ENCODE measurements around the gene NAGLU. TPM values are rescaled to one million over a fixed set of nuclear protein-coding genes. Genes with fewer than 3 reads are reported as not detected.
"Not testable (repeated sequence)": the region's sequence is repeated elsewhere in the genome, so short reads cannot be mapped to it uniquely, and the experiment has no call there.

Gene NAGLU
- total RNA-seq, 4 donors from 2014 or later: 56.7 to 140 (median 101) TPM

DNA sequence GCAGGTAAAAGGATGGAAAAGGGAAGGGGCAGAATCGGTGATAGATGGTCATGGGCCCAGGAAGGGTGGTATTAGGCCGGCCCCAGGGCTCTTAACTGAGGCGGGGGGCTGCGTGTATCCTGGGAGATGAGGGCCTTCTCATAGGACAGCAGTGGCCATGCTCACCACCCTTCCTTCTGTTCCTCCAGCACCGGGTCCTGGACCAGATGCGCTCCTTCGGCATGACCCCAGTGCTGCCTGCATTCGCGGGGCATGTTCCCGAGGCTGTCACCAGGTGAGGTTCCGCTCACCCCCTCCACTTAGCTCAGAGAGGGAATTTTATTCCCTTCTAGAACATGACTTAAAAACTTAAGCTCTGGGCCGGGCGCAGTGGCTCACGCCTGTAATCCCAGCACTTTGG, 2.4 kb downstream of the NAGLU start:
- TF ChIP-seq, protein P1, sequence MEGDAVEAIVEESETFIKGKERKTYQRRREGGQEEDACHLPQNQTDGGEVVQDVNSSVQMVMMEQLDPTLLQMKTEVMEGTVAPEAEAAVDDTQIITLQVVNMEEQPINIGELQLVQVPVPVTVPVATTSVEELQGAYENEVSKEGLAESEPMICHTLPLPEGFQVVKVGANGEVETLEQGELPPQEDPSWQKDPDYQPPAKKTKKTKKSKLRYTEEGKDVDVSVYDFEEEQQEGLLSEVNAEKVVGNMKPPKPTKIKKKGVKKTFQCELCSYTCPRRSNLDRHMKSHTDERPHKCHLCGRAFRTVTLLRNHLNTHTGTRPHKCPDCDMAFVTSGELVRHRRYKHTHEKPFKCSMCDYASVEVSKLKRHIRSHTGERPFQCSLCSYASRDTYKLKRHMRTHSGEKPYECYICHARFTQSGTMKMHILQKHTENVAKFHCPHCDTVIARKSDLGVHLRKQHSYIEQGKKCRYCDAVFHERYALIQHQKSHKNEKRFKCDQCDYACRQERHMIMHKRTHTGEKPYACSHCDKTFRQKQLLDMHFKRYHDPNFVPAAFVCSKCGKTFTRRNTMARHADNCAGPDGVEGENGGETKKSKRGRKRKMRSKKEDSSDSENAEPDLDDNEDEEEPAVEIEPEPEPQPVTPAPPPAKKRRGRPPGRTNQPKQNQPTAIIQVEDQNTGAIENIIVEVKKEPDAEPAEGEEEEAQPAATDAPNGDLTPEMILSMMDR (IDR thresholded peaks at IDR 0.05): no peak
- TF ChIP-seq POLR2A (IDR thresholded peaks at IDR 0.05): no peak
- 96 to 98% methylated on average over 14 of the region's 14 CpGs for WGBS, 2 donors

DNA sequence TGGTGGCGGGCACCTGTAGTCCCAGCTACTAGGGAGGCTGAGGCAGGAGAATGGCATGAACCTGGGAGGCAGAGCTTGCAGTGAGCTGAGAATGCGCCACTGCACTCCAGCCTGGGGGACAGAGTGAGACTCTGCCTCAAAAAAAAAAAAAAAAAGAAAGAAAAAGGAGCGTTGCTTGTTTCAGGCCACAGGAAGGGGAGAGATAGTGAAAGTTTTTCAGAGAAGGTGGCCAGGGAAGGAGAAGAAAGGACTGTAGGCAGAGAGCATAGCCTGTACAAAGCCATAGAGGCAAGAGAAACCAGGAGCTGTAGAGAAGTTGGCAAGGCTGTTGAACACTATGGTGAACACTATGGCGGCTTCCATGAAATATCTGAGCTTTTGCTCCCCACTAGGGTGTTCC, 4.5 kb downstream of the NAGLU start:
- H3K9me3 ChIP-seq; intact Hi-C loops (cut with DNase I); DNase-seq; H3K27ac ChIP-seq; H3K27me3 ChIP-seq; H3K4me3 ChIP-seq (replicated peaks in 1 of 3): not testable (repeated sequence)
- Histone ChIP-seq H3K4me1 (peaks cover 8 to 11% of the 10 kb centered on the region in 2 donors), H3K36me3 (peaks cover 21 to 30% of the 10 kb centered on the region in 2 donors)
- WGBS, 2 donors: 94 to 97% methylated on average over 4 of the region's 4 CpGs

More for the DNA sequence above, 2.4 kb downstream of the NAGLU start:
- no peaks in the 10 kb centered on the region for H3K9me3 ChIP-seq
- no peak overlapping the region for H3K27ac ChIP-seq
- DNase-seq: no peak
- H3K4me1 ChIP-seq: peaks cover 8 to 19% of the 10 kb centered on the region in 2 donors
- no peaks in the 10 kb centered on the region for H3K27me3 ChIP-seq
- H3K4me3 ChIP-seq (replicated peaks in 1 of 3): no peak overlapping the region
- intact Hi-C loops (cut with DNase I): no loop called here
- peaks cover 19 to 21% of the 10 kb centered on the region in 2 donors for H3K36me3 ChIP-seq

DNA sequence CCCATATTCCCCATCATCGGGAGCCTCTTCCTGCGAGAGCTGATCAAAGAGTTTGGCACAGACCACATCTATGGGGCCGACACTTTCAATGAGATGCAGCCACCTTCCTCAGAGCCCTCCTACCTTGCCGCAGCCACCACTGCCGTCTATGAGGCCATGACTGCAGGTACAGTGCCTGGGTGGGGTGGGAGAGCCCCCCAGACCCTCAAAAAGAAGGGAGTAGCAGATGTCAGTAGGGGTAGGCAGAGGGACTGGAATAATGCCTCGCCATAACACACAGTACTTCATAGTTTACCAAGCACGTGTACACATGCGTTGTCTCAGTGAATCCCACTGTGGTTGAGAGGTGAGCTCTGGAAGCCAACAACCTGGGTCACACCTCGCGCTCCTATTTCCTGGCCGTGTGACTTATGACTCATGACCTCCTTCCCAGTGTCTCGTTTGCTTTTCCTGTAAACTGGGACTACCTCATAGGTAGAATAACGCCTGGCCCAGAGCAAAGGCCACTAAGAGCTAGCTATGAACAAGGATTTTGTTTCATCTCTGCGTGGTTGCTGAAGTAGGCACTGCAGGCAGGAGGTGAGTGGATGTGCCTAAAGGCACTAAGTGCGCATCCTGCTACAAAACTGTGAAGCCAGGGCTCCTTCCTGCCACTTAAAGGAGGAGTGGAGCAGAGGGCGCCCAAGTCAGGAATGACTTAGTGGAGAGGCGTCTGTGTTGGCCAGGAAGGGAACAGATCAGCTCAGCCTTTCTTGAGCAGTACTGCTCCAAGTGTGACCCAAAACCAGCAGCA, 5.2 kb downstream of the NAGLU start:
- intact Hi-C loops (cut with DNase I): no loop called here
- no peak for TF ChIP-seq POLR2A (IDR thresholded peaks at IDR 0.05)
- TF ChIP-seq, protein P1 (IDR thresholded peaks at IDR 0.05): no peak
- no peaks in the 10 kb centered on the region for H3K9me3 ChIP-seq
- H3K4me1 ChIP-seq: peaks cover 8 to 9% of the 10 kb centered on the region in 2 donors
- no peak overlapping the region for H3K4me3 ChIP-seq (replicated peaks in 1 of 3)
- no peaks in the 10 kb centered on the region for H3K27me3 ChIP-seq
- H3K36me3 ChIP-seq: peaks cover 21 to 30% of the 10 kb centered on the region in 2 donors
- 85 to 89% methylated on average over 13 to 17 of the region's 17 CpGs for WGBS, 2 donors
- no peak for DNase-seq
- H3K27ac ChIP-seq: no peak overlapping the region

DNA sequence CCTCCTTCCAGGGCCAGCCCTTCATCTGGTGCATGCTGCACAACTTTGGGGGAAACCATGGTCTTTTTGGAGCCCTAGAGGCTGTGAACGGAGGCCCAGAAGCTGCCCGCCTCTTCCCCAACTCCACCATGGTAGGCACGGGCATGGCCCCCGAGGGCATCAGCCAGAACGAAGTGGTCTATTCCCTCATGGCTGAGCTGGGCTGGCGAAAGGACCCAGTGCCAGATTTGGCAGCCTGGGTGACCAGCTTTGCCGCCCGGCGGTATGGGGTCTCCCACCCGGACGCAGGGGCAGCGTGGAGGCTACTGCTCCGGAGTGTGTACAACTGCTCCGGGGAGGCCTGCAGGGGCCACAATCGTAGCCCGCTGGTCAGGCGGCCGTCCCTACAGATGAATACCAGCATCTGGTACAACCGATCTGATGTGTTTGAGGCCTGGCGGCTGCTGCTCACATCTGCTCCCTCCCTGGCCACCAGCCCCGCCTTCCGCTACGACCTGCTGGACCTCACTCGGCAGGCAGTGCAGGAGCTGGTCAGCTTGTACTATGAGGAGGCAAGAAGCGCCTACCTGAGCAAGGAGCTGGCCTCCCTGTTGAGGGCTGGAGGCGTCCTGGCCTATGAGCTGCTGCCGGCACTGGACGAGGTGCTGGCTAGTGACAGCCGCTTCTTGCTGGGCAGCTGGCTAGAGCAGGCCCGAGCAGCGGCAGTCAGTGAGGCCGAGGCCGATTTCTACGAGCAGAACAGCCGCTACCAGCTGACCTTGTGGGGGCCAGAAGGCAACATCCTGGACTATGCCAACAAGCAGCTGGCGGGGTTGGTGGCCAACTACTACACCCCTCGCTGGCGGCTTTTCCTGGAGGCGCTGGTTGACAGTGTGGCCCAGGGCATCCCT, 7.4 kb downstream of the NAGLU start:
- Histone ChIP-seq H3K36me3 (peaks cover 19 to 30% of the 10 kb centered on the region in 2 donors), H3K4me3 (replicated peaks in 1 of 3) (no peak overlapping the region), H3K27me3 (no peaks in the 10 kb centered on the region), H3K27ac (no peak overlapping the region), H3K9me3 (no peaks in the 10 kb centered on the region), H3K4me1 (peaks cover 3 to 5% of the 10 kb centered on the region in 2 donors)
- TF ChIP-seq, protein P1 (IDR thresholded peaks at IDR 0.05): no peak
- no peak for TF ChIP-seq POLR2A (IDR thresholded peaks at IDR 0.05)
- no peak for DNase-seq
- WGBS, 2 donors: 94 to 95% methylated on average over 21 to 34 of the region's 39 CpGs
- intact Hi-C loops (cut with DNase I): no loop called here

DNA sequence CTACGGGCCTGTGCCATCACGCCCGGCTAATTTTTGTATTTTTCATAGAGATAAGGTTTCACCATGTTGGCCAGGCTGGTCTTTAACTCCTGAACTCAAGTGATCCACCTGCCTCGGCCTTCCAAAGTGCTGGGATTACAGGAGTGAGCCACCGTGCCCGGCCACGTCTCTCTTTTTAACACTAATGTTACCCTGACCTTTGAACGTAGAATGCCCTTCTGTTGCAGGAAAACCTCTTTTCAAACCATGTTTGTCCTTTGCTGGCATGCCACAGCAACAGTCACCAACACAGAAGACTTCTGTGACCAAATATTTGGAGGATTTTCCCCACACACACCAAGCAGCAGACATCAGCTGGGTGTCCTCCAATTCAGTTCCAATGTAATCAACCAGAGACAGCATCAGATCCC, 8.8 kb downstream of the NAGLU start:
- intact Hi-C loops (cut with DNase I): no loop called here
- peaks cover 10 to 11% of the 10 kb centered on the region in 2 donors for H3K4me1 ChIP-seq
- H3K9me3 ChIP-seq: no peaks in the 10 kb centered on the region
- H3K27ac ChIP-seq: no peak overlapping the region
- no peaks in the 10 kb centered on the region for H3K27me3 ChIP-seq
- no peak for DNase-seq
- WGBS, 2 donors: 81 to 84% methylated on average over 8 of the region's 8 CpGs
- no peak overlapping the region for H3K4me3 ChIP-seq (replicated peaks in 1 of 3)
- no peak for TF ChIP-seq POLR2A (IDR thresholded peaks at IDR 0.05)
- TF ChIP-seq, protein P1 (IDR thresholded peaks at IDR 0.05): no peak
- H3K36me3 ChIP-seq: peaks cover 12 to 20% of the 10 kb centered on the region in 2 donors

DNA sequence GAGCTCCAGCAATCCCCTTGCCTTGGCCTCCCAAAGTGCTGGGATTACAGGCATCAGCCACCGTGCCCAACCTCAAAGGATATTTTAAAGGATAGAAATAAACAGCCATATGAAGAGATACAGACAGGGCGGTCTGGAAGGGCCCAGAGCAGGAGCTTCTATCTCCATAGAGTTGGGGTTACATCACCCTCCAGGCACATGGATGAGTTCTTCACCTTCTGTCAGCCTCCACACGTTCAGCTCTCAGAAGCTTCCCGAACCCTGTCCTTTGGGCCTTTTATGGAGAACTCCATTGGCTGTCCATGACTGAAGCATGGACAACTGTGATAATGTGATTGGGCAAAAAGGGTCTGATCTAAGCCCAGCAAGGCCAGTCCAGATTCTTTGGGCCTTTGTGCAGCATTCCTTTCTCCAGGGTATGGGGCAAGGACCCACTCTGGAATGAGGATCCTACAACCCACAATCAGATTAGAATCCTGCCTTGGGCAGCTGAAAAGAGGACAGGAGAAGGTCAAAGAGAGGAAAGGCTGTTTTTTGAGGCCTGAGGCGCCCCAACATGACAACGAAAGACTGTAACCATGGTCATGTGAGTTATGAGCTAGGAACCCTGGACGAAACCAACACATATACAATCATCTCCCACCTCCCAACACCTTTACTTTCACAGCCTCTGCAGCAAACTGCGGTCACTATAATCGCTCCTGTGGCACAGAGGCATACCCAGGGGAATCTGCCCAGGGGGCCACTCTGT, 9.9 kb downstream of the NAGLU start:
- Histone ChIP-seq H3K36me3 (peaks cover 12 to 20% of the 10 kb centered on the region in 2 donors), H3K4me1 (peaks cover 10 to 11% of the 10 kb centered on the region in 2 donors)
- 86 to 89% methylated on average over 9 of the region's 9 CpGs for WGBS, 2 donors
- H3K9me3 ChIP-seq; H3K27me3 ChIP-seq; DNase-seq; H3K27ac ChIP-seq; intact Hi-C loops (cut with DNase I); H3K4me3 ChIP-seq (replicated peaks in 1 of 3): not testable (repeated sequence)
